Mesenchymal stem cell (in vitro differentiated cells and primary cell): Measurements from ENCODE around the gene RGS9BP.

Experiments used
- DNase-seq: peaks from one replicate; pipeline ENCODE4 v3.0.0-alpha.2; 2013
- H2AFZ ChIP-seq: one replicate; pipeline ENCODE4 v1.6.1; 2013; ENCODE audit warnings: low read depth, mild to moderate bottlenecking, control low read depth, inconsistent platforms, low read length, moderate library complexity
- H2AK5ac ChIP-seq: 2 replicates; pipeline ENCODE4 v1.6.1; 2013; ENCODE audit warnings: low read length, moderate library complexity, mild to moderate bottlenecking, inconsistent platforms; ENCODE audit not compliant: severe bottlenecking
- H2BK120ac ChIP-seq: one replicate; pipeline ENCODE4 v1.6.1; 2013; ENCODE audit warnings: low read depth, mild to moderate bottlenecking, inconsistent platforms, low read length, moderate library complexity
- H2BK12ac ChIP-seq, 2 experiments: one replicate each; pipeline ENCODE4 v1.6.1; 2013; ENCODE audit warnings: inconsistent platforms in 2 of 2, low read length in 2 of 2, mild to moderate bottlenecking in 2 of 2, moderate library complexity in 2 of 2, control low read depth in 1 of 2
- H2BK15ac ChIP-seq: one replicate; pipeline ENCODE4 v1.6.1; 2013; ENCODE audit warnings: mild to moderate bottlenecking, low read depth, inconsistent platforms; ENCODE audit not compliant: poor library complexity, severe bottlenecking
- H2BK5ac ChIP-seq: 2 replicates; pipeline ENCODE4 v1.6.1; 2013; ENCODE audit warnings: low read depth, mild to moderate bottlenecking, low read length, control low read depth, inconsistent platforms; ENCODE audit not compliant: poor library complexity, severe bottlenecking
- H3K14ac ChIP-seq, 2 experiments: one replicate each; pipeline ENCODE4 v1.6.1; 2013; ENCODE audit warnings: inconsistent platforms in 2 of 2, low read length in 2 of 2, control low read depth in 1 of 2, mild to moderate bottlenecking in 1 of 2, moderate library complexity in 1 of 2
- H3K18ac ChIP-seq, 2 experiments: one replicate each; pipeline ENCODE4 v1.6.1; 2013; ENCODE audit warnings: inconsistent platforms in 2 of 2, low read length in 2 of 2, control low read depth in 1 of 2, low read depth in 1 of 2, mild to moderate bottlenecking in 1 of 2
- H3K23ac ChIP-seq, 2 experiments: one replicate each; pipeline ENCODE4 v1.6.1; 2013; ENCODE audit warnings: inconsistent platforms in 2 of 2, low read length in 2 of 2, mild to moderate bottlenecking in 2 of 2, moderate library complexity in 2 of 2, control low read depth in 1 of 2
- H3K27ac ChIP-seq: 2 replicates; pipeline ENCODE4 v1.5.1; 2013; ENCODE audit warnings: mild to moderate bottlenecking, moderate library complexity, low read length, control low read depth, inconsistent platforms; ENCODE audit not compliant: poor library complexity, severe bottlenecking
- H3K27me3 ChIP-seq, 2 experiments: 2 replicates each; pipeline versions ENCODE4 v1.6.1 to v1.7.0; 2013; ENCODE audit warnings: low read length in 2 of 2, mild to moderate bottlenecking in 2 of 2, moderate library complexity in 2 of 2, control low read depth in 1 of 2, inconsistent platforms in 1 of 2; ENCODE audit not compliant: control insufficient read depth in 1 of 2, insufficient read depth in 1 of 2
- H3K36me3 ChIP-seq, 2 experiments: 2 replicates each; pipeline versions ENCODE4 v1.6.1 to v1.7.0; 2013; ENCODE audit warnings: low read length in 2 of 2, control low read depth in 1 of 2, inconsistent platforms in 1 of 2, low read depth in 1 of 2, mild to moderate bottlenecking in 1 of 2; ENCODE audit not compliant: insufficient read depth in 2 of 2, control insufficient read depth in 1 of 2
- H3K4ac ChIP-seq, 2 experiments: one replicate each; pipeline ENCODE4 v1.6.1; 2013; ENCODE audit warnings: inconsistent platforms in 2 of 2, low read length in 2 of 2, mild to moderate bottlenecking in 2 of 2, moderate library complexity in 2 of 2, control low read depth in 1 of 2, low read depth in 1 of 2
- H3K4me1 ChIP-seq: 2 replicates; pipeline ENCODE4 v1.6.1; 2013; ENCODE audit warnings: low read depth, low read length, control low read depth; ENCODE audit not compliant: control insufficient read depth, insufficient read depth
- H3K4me2 ChIP-seq: 2 replicates; pipeline ENCODE4 v1.6.1; 2013; ENCODE audit warnings: low read length, mild to moderate bottlenecking, inconsistent platforms; ENCODE audit not compliant: poor library complexity, severe bottlenecking
- H3K4me3 ChIP-seq, 2 experiments: 2 replicates each; pipeline versions ENCODE4 v1.5.1 to v1.7.0; 2013; ENCODE audit warnings: low read length in 2 of 2, mild to moderate bottlenecking in 2 of 2, control low read depth in 1 of 2, low read depth in 1 of 2; ENCODE audit not compliant: insufficient read depth in 1 of 2
- H3K79me1 ChIP-seq: replicated peaks from 2 replicates; pipeline ENCODE4 v1.6.1; 2013; ENCODE audit warnings: mild to moderate bottlenecking, control low read depth, low read length, inconsistent platforms; ENCODE audit not compliant: poor library complexity, severe bottlenecking
- H3K9ac ChIP-seq: 2 replicates; pipeline ENCODE4 v1.7.0; 2013; ENCODE audit warnings: mild to moderate bottlenecking, low read length, moderate library complexity
- H3K9me3 ChIP-seq: 2 replicates; pipeline ENCODE4 v1.7.0; 2013; ENCODE audit warnings: mild to moderate bottlenecking, low read length; ENCODE audit not compliant: control insufficient read depth
- H4K8ac ChIP-seq: one replicate; pipeline ENCODE4 v1.6.1; 2013; ENCODE audit warnings: inconsistent platforms, mild to moderate bottlenecking, low read length, moderate library complexity
- H4K91ac ChIP-seq: one replicate; pipeline ENCODE4 v1.6.1; 2013; ENCODE audit warnings: mild to moderate bottlenecking, low read length, inconsistent platforms
- WGBS: methylation state at CpG from one replicate; pipeline ENCODE4 v1.1.7; 2013; ENCODE audit warnings: mixed read lengths; 5-methylcytosine and 5-hydroxymethylcytosine counted together

RGS9BP gene

GRCh38 chr19:32691291-32691951, 15.8 kb downstream of the RGS9BP start, which contains the start of gene NUDT19:
Gene NUDT19 (plus strand): TSS chr19:32691821. CDS start chr19:32691961, 140 bp downstream.
- Histone ChIP-seq H2BK12ac (peak within 1 kb of the TSS in 1 of 2 experiments; percentile 86), H3K9ac (peak within 1 kb of the TSS; percentile 90), H3K18ac (peak within 1 kb of the TSS; percentile 63 to 92), H2BK5ac (no peak within 1 kb of the TSS), H3K36me3 (peaks cover 4 to 7% of the 10 kb centered on the region in 2 experiments), H3K27me3 (no peaks in the 10 kb centered on the region), H3K27ac (no peak within 1 kb of the TSS), H2AK5ac (no peak within 1 kb of the TSS), H3K4ac (peak within 1 kb of the TSS; percentile 3 to 92), H4K91ac (peak within 1 kb of the TSS; percentile 79), H3K23ac (peak within 1 kb of the TSS in 1 of 2 experiments; percentile 90), H4K8ac (peak within 1 kb of the TSS; percentile 95), H3K79me1 (peaks cover 7% of the 10 kb centered on the region), H3K4me3 (peak within 1 kb of the TSS; percentile 71 to 85), H2BK120ac (no peak within 1 kb of the TSS), H3K4me1 (peaks cover 11% of the 10 kb centered on the region), H3K14ac (peak within 1 kb of the TSS in 1 of 2 experiments; percentile 99), H3K9me3 (no peaks in the 10 kb centered on the region), H3K4me2 (peak within 1 kb of the TSS; percentile 69), H2BK15ac (no peak within 1 kb of the TSS), H2AFZ (peak within 1 kb of the TSS; percentile 54)
- 14% methylated on average over 30 of the region's 32 CpGs for WGBS
- DNase-seq, result peak; percentile 84

DNA sequence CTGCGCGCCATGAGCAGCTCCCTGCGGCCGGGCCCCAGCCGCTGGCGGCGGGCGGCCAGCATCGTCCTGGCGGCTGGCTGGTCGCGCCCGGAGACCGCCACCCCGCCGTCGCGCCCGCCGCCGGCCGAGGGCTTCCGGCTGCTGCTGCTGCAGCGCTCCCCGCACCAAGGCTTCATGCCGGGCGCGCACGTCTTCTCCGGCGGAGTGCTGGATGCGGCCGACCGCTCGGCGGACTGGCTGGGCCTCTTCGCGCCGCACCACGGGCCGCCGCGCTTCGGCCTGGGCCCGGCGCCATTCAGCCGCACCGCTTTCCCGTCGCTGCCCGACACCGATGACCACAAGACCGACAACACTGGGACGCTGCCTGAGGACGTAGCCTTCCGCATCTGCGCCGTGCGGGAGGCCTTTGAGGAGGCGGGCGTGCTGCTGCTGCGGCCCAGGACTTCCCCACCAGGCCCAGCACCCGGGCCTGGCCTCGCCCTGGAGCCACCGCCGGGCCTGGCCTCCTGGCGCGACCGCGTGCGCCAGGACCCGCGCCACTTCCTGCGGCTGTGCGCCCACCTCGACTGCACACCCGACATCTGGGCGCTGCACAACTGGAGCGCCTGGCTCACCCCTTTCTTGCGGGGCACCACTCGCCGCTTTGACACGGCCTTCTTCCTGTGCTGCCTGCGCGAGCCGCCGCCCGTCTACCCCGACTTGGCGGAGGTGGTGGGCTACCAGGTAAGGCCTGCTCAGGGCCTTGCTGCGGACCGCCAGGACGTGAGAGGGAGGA, 16.5 kb downstream of the RGS9BP start:
- Histone ChIP-seq H3K4me3 (peak overlapping the region; percentile 71 to 85), H2BK120ac (no peak overlapping the region), H4K8ac (peak overlapping the region; percentile 95), H3K14ac (peak overlapping the region in 1 of 2 experiments; percentile 99), H3K9ac (peak overlapping the region; percentile 90), H2BK5ac (no peak overlapping the region), H2AFZ (peak overlapping the region; percentile 54), H2BK12ac (peak overlapping the region in 1 of 2 experiments; percentile 86), H3K9me3 (no peaks in the 10 kb centered on the region), H3K4ac (peak overlapping the region; percentile 3 to 92), H3K23ac (peak overlapping the region in 1 of 2 experiments; percentile 90), H2AK5ac (no peak overlapping the region), H3K79me1 (peaks cover 10% of the 10 kb centered on the region), H3K4me2 (peak overlapping the region; percentile 69), H4K91ac (peak overlapping the region; percentile 79), H3K4me1 (peaks cover 11% of the 10 kb centered on the region), H3K18ac (peak overlapping the region; percentile 63 to 92), H2BK15ac (no peak overlapping the region), H3K27me3 (no peaks in the 10 kb centered on the region), H3K27ac (no peak overlapping the region), H3K36me3 (peaks cover 4 to 10% of the 10 kb centered on the region in 2 experiments)
- peak; percentile 75 for DNase-seq
- 28% methylated on average over 69 of the region's 93 CpGs for WGBS

DNA sequence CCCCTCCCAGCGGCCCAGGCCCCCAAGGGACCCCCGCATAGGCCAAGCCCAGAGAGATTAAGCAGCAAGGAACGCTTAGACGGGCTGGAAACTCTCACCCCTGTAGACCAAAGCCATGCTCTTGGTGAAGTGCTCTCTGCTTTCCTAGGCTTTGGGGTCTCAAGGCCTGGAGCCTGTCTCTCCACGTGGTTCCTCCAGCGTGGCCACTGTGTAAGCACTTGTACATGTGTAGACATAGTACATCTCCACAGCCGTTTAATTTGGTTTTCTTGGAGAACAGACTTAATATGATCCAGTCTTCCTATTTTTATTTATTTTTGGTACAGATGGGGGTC, 17.0 kb downstream of the RGS9BP start:
- H2AK5ac ChIP-seq, result no peak overlapping the region
- no peak for DNase-seq
- H3K4me2 ChIP-seq, result peak overlapping the region; percentile 69
- H3K27ac ChIP-seq, result no peak overlapping the region
- no peaks in the 10 kb centered on the region for H3K27me3 ChIP-seq
- peak overlapping the region; percentile 90 for H3K9ac ChIP-seq
- H3K4ac ChIP-seq, result peak overlapping the region in 1 of 2 experiments; percentile 92
- H3K4me1 ChIP-seq, result peaks cover 11% of the 10 kb centered on the region
- peaks cover 11% of the 10 kb centered on the region for H3K79me1 ChIP-seq
- no peaks in the 10 kb centered on the region for H3K9me3 ChIP-seq
- no peak overlapping the region for H2BK15ac ChIP-seq
- 87% methylated on average over 6 of the region's 7 CpGs for WGBS
- H3K4me3 ChIP-seq, result peak overlapping the region; percentile 71 to 85
- no peak overlapping the region for H3K23ac ChIP-seq
- H3K18ac ChIP-seq, result peak overlapping the region; percentile 63 to 92
- no peak overlapping the region for H2BK12ac ChIP-seq
- peak overlapping the region; percentile 95 for H4K8ac ChIP-seq
- peak overlapping the region in 1 of 2 experiments; percentile 99 for H3K14ac ChIP-seq
- H2AFZ ChIP-seq, result no peak overlapping the region
- no peak overlapping the region for H2BK5ac ChIP-seq
- no peak overlapping the region for H2BK120ac ChIP-seq
- peaks cover 4 to 12% of the 10 kb centered on the region in 2 experiments for H3K36me3 ChIP-seq
- H4K91ac ChIP-seq, result peak overlapping the region; percentile 79
